Heart right ventricle (tissue), 16 donors: Measurements from ENCODE around the gene MICAL2. TPM values are rescaled to one million over a fixed set of nuclear protein-coding genes. Genes with fewer than 3 reads are reported as not detected.

Experiments
- ATAC-seq, 8 donors: fragments of 200-7000 bp; cut with Tn5 transposase; one replicate each; pipeline ENCODE4 v1.9.1; 2020; ENCODE audit warnings: mild to moderate bottlenecking in 8 of 8, moderate library complexity in 8 of 8, moderate number of reproducible peaks in 1 of 8
- DNase-seq, 2 donors: peaks; one replicate each; pipeline ENCODE4 v3.0.0-alpha.2; 2020
- H3K27ac ChIP-seq, 10 donors: fragments of 200-600 bp; sonication (generic) in 2 of 10; one replicate each; pipeline versions ENCODE4 v1.5.0 to v1.8.0; 2020 to 2022; ENCODE audit warnings: mild to moderate bottlenecking in 3 of 10
- H3K27me3 ChIP-seq, 7 donors: fragments of 200-600 bp; one replicate each; pipeline ENCODE4 v1.8.0; 2021 to 2022; ENCODE audit warnings: mild to moderate bottlenecking in 2 of 7
- H3K36me3 ChIP-seq, 9 donors: fragments of 200-600 bp; sonication (generic) in 1 of 9; one replicate each; pipeline versions ENCODE4 v1.5.0 to v1.8.0; 2020 to 2022; ENCODE audit warnings: mild to moderate bottlenecking in 2 of 9
- H3K4me1 ChIP-seq, 9 donors: fragments of 200-600 bp; sonication (generic) in 1 of 9; one replicate each; pipeline versions ENCODE4 v1.5.0 to v1.8.0; 2020 to 2022; ENCODE audit warnings: mild to moderate bottlenecking in 4 of 9
- H3K4me3 ChIP-seq, 10 donors: fragments of 200-600 bp; sonication (generic) in 2 of 10; one replicate each; pipeline versions ENCODE4 v1.5.0 to v1.8.0; 2020 to 2022; ENCODE audit warnings: mild to moderate bottlenecking in 7 of 10, moderate library complexity in 2 of 10
- H3K9me3 ChIP-seq, 11 donors: fragments of 200-600 bp in 10 of 11; sonication (generic) in 2 of 11; one replicate each; pipeline versions ENCODE4 v1.5.0 to v1.8.0; 2013 to 2022; ENCODE audit warnings: mild to moderate bottlenecking in 2 of 11, control low read depth in 1 of 11, moderate library complexity in 1 of 11
- CTCF ChIP-seq, 9 donors: fragments of 200-600 bp; sonication (generic) in 2 of 9; IDR thresholded peaks; one replicate each; pipeline versions ENCODE4 v1.5.0 to v1.8.0; 2021 to 2022; ENCODE audit warnings: antibody characterized with exemption in 9 of 9, mild to moderate bottlenecking in 5 of 9, moderate library complexity in 1 of 9
- WGBS, 2 donors: extraction: QIAGEN DNeasy Blood & Tissue Kit; methylation state at CpG; one replicate each; pipeline ENCODE4 v1.1.7; 2013; ENCODE audit warnings: inconsistent platforms in 1 of 2; 5-methylcytosine and 5-hydroxymethylcytosine counted together
- intact Hi-C, 10 donors: fragments of 100-400 bp; cut with DNase I; formaldehyde crosslinking; loops; one replicate each; pipeline versions ENCODE4 v1.11.1 to v1.14.2; 2022
- polyA plus RNA-seq, 2 donors: library from polyadenylated mRNA; stranded (reverse); fragments of 200-250 nt; gene quantifications; one replicate each; pipeline ENCODE4 v1.2.3, GENCODE V29; 2013
- total RNA-seq, 10 donors: library from RNA; stranded (reverse); fragmentation: NEBNext Ultra II Directional in 3 of 10; extraction: Animal tissue kit (Norgen Biotek cat#: 25700) in 3 of 10; gene quantifications; one replicate each; pipeline versions ENCODE4 v1.2.1 to v1.2.4, GENCODE V29; 2021 to 2023
- donor health status: Arrhythmogenic right ventricular cardiomyopathy.
- donor health status: ischemic (EF 13 %, LVEDD 7.1; RV severe dilation, severe dysfunction).
- donor health status: healthy with polysubstance abuse.
- donor health status: DM: no; HTN: yes; CAD: no.
- donor health status: DM: no; HTN: no; CAD: no.
- donor health status: ischemic (EF 25% LVEDD 6.9; RV normal size, moderate dysfunction).
- donor health status: ischemic (EF 25% LVEDD 5.7; RV mildly dilated, moderate dysfunction).
- donor health status: healthy.
- donor health status: DM: yes; HTN: yes; CAD: no.
- donor health status: Ischemic cardiomyopathy.
- donor health status: ischemic (EF 35%, LVEDD 5.7; RV mildly dilated, moderate dysfunction).
- donor health status: nonischemic (EF 11% LVEDD 7.7; RV severe dilation, severe dysfunction).
- donor health status: DM: yes; HTN: yes; CAD: no.
- donor health status: PGD.
- donor health status: ischemic (EF 29% LVEDD 5.4; RV normal size, mild dysfunction).
- donor health status: nonischemic (EF 23%, LVEDD 6.1; RV moderate dilation, normal function).

Gene MICAL2
- total and polyA plus RNA-seq, 12 donors: 32.5 to 95.7 (median 70.5) TPM

DNA sequence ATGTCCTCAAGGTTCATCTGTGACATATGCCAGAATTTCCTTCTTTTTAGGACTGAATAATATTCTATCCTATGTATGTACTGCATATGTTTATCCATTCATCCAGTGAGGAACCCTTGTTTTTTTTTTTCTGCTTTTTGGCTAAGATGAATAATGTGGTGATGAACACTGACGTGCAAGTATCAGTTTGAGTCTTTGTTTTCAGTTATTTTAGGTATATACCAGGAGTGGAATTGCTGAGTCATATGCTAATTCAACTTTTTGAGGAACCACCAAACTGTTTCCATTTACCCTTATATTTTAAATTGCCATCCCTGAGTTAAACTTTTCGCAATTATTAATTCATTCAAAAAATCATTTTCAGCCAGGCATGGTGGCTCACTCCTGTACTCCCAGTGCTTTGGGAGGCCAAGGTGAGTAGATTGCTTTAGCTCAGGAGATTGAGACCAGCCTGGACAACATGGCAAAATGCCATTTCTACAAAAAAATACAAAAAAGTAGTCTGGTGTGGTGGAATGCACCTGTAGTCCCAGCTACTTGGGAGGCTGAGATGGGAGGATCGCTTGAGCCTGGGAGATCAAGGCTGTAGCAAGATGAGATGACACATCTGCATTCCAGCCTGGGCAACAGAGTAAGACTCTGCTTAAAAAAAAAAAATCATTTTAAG lies 64.2 kb downstream of the MICAL2 start:
- ATAC-seq: no peak
- no peak for TF ChIP-seq CTCF (IDR thresholded peaks at IDR 0.05)
- Histone ChIP-seq H3K27me3 (no peaks in the 10 kb centered on the region), H3K9me3 (peaks cover 0 to 4% (median 0%) of the 10 kb centered on the region in 11 donors), H3K4me3 (no peak overlapping the region), H3K4me1 (peaks cover 4 to 64% (median 44%) of the 10 kb centered on the region in 9 donors), H3K27ac (peak overlapping the region in 1 of 10 donors; percentile 46), H3K36me3 (peaks cover 0 to 9% (median 0%) of the 10 kb centered on the region in 9 donors)
- WGBS, 2 donors: 88 to 89% methylated on average over 3 of the region's 3 CpGs
- DNase-seq: no peak
- intact Hi-C loops: no loop called here

DNA sequence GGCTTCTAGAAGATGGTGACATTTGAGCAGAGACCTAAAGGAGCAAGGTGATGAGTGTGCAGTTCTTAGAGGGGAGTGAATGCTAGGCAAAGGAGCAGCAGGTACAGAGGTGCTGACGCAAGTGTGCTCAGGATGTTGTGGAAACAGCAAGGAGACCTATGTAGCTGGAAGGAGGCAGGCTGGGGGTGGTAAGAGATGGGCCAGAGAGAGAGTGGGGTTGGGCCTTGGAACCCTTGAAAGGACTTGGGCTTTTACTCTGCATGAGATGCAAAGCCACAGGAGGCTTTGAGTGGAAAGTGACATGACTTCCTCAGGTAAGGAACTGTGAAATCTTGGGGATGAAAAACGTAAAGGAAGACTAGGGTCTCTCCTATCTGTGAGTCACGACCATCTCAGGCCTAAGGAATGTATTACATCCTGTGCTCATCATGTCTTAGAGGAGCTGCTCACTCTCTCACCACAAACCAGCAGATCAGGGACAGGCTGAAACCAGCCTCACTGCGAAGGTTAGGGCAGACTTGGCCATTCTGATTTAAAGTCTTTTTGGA lies 65.4 kb downstream of the MICAL2 start:
- H3K4me1 ChIP-seq: peaks cover 8 to 62% (median 41%) of the 10 kb centered on the region in 9 donors
- intact Hi-C loops: no loop called here
- 33 to 74% methylated on average over 4 of the region's 4 CpGs for WGBS, 2 donors
- H3K27ac ChIP-seq: peak overlapping the region in 1 of 10 donors; percentile 21
- no peak for TF ChIP-seq CTCF (IDR thresholded peaks at IDR 0.05)
- DNase-seq (no peak), ATAC-seq (no peak)
- H3K4me3 ChIP-seq: no peak overlapping the region
- H3K36me3 ChIP-seq: peaks cover 0 to 9% (median 0%) of the 10 kb centered on the region in 9 donors
- peaks cover 0 to 4% (median 0%) of the 10 kb centered on the region in 11 donors for H3K9me3 ChIP-seq
- H3K27me3 ChIP-seq: no peaks in the 10 kb centered on the region

- Histone ChIP-seq H3K36me3 (peaks cover 0 to 9% (median 0%) of the 10 kb centered on the region in 9 donors), H3K27me3 (no peaks in the 10 kb centered on the region), H3K27ac (peak overlapping the region in 1 of 10 donors; percentile 21), H3K9me3 (peaks cover 0 to 4% (median 0%) of the 10 kb centered on the region in 11 donors), H3K4me1 (peaks cover 4 to 61% (median 37%) of the 10 kb centered on the region in 9 donors), H3K4me3 (no peak overlapping the region)
- ATAC-seq (no peak), DNase-seq (no peak)
- 96 to 98% methylated on average over 4 of the region's 4 CpGs for WGBS, 2 donors
- intact Hi-C loops: no loop called here
- no peak for TF ChIP-seq CTCF (IDR thresholded peaks at IDR 0.05)
Observed at GRCh38 chr11:12176410-12176809, 66.0 kb downstream of the MICAL2 start.

DNA sequence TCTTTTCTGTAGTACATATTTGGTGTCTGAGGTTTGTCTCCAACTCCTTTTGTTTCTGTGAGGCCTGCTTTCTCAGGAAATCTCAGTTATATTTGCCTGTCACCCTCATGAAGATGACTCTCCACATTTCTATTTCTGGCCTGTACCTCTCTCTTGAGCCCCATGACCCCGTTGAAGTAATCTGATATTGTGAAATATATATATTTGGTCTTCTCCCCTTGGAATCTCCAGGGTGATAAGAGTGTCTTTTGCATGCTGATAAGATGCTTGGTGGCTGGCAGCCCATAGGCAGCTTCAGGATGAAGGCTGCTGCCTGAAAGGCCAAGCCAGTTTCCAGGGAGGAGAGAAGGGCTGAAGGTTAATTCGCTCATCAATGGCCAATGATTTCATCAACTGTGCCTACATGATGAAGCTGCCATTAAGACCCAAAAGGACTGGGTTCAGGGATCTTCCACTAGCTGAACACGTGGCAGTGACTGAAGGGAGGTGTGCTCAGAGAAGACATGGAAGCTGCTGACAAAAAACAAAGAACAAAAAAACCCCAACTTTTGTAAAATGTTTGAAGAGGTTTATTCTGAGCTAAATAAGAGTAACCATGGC lies 67.4 kb downstream of the MICAL2 start:
- Histone ChIP-seq H3K4me1 (peaks cover 9 to 70% (median 49%) of the 10 kb centered on the region in 9 donors), H3K27me3 (no peaks in the 10 kb centered on the region), H3K27ac (peak overlapping the region in 7 of 10 donors; percentile 2 to 88 (median 38)), H3K4me3 (no peak overlapping the region), H3K9me3 (no peaks in the 10 kb centered on the region), H3K36me3 (peaks cover 0 to 9% (median 0%) of the 10 kb centered on the region in 9 donors)
- DNase-seq (no peak), ATAC-seq (no peak)
- WGBS, 2 donors: 40 to 67% methylated on average over 3 of the region's 3 CpGs
- intact Hi-C loops: loop anchor here in 1 of 10 donors (1.0 kb wide), 1 partner anchor 43 kb away; no protein-coding TSS in a partner anchor
- TF ChIP-seq CTCF (IDR thresholded peaks at IDR 0.05): no peak
